ENCODE results near the gene SERPINB4.
A peak's percentile ranks its signal among the peaks of the same experiment; 100 is the strongest.

SERPINB4 gene

DNA sequence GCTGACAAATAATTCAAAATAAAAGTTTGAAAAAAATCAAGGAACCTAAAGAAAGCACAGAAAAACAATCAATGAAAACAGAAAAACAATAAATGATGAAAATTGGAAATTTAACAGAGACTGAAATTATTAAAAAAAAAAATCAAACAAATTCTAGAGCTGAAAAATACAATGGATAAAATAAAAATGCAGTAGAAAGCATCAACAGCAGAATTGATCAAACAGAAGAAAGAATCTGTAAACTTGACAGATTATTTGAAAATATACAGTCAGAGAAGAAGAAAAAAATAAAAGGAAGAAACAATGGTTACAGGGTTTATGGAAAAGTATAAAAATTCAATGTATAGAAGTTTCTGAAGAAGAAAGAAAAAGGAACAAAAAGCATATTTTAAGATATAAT lies 16.2 kb downstream of the SERPINB4 start:
- no peak for DNase-seq

DNA sequence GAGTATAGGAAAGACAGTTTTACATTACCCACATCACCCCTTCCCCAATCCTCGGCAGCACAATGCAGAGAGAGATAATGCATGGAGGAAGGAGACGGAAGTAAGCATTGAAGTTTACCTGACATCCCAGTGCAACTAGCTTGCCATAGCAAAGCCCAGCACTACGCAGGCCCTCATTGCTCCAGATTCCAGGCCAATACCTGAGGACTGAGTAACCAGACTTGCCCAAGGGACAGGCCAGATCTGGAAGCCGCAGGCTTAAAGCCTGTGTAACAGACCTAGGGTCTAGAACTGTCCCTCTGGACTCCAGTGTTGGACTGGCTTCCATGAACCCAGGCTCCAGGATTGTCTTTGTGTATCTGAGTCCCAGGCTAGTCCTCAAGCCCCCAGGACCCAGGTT lies 17.6 kb downstream of the SERPINB4 start:
- no peak for DNase-seq

DNA sequence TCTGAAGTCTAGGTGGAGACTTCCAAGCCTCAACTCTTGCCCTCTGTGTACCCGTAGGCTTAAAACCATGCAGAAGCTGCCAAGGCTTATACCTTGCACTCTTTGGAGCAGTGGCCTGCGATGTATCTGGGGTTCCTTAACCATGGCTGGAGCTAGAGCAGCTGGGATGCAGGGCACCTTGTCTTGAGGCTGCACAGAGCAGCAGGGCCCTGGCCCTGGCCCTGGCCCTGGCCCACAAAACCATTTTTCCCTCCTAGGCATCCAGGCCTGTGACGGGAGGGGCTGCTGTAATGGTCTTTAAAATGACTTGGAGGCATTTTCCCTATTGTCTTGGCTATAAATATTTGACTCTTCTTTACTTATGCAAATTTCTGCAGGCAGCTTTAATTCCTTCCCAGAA lies 19.2 kb downstream of the SERPINB4 start:
- DNase-seq, result no peak

DNA sequence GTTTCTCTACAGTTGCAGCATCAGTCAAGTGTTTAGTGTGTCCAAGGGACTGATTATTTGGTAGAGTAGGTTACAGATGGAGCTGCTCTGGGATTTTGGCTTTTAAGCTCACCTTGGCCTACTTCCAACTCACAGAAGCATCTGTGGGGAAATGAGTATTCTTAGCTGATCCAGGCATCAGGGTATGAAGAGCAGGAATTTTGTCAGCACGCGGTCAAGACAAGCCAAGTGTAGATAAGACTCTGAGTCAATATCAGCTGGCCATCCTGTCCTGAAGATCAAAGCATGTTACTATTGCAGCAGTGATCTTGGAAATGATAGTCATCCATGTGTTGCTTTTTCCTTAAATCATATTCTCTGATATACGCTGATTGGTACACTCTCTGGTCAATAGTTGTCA lies 24.4 kb downstream of the SERPINB4 start:
- DNase-seq, result no peak

DNA sequence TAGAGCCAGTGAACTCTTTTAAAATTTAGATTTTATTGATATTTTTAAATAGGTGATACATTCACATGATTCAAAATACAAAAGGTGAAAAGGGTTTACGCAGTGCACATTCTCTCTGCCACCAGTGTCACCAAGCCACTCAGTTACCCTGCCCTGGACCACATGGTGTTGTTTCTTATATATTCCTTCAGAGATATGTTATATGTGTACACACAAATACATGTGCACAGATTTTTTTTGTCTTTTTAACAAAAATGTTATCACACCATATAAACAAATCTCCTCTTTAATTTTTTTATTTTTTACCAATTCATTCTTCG lies 26.2 kb downstream of the SERPINB4 start:
- DNase-seq, result no peak

DNA sequence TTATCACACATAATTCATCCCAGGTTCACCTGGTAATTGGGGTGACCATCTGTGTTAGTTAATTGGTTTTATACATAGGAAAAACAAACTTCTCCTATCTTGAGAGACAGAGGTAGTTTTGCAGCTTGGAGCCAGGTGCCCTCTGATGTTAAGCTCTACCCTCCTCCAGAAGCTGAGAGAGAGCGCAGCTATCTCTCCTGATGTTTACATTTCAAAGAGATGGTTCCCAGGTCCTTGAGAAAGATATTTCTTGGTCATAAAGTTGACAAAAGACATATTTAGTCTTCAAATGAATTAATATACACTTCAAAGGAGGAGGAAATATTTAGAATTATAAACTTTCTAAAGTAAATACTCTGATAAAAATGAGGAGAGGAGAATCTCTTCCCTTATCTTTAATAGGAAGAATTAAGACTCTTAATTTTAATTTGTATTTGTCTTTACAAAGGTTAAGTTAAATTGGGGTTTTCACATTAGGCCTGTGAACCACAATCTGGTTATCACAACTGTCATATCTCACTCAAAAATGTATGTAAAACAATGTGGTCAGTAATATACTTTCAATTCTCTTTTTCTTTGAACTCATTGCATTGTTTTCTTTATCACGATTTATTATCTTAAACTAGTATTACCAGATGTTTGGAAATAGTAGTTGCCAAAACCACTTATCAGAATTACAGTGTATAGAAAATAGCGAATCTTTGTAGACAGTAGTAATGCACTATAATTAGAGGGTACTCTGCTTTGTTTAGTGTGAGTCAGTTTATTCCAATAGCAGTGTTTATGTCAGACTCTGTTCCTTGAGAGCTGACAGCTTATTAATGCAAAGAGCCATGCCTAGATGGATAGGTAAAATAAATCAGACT lies 26.8 kb downstream of the SERPINB4 start:
- DNase-seq, result no peak

DNA sequence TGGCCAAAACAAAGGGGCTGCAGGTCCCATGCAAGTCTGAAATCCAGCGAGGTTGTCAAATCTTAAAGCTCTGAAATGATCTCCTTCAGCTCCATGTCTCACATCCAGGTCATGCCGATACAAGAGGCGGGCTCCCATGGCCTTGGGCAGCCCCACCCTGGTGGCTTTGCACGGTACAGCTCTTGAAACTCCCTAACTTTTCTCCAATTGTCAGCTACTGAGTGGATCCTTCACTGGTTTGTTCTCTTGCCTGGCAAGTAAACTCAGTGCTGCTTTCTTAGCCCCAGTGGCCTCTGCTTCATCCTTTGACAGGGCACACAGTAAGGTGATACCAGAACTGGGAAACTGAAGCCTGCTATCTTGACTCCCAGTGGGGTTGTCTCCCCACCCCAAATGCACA lies 30.6 kb downstream of the SERPINB4 start:
- no peak for DNase-seq

DNA sequence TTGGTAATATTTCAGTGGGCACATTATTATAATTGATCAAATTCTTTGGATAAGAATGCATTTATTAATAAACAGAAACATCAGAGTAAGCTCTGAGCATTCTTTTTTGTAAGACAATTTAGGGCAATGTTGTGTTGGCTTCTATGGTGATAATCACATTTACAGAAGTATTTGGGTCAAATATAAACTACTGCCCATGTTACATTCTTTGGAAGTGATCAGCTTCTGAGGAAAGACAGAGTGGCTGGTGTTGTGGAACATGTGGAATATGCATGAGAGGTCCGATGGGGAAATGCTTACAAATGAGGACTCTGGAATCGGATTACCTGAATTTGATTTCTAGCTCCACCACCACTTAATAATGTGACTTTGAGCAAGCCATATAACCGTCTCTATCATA lies 37.5 kb downstream of the SERPINB4 start:
- no peak for DNase-seq

DNA sequence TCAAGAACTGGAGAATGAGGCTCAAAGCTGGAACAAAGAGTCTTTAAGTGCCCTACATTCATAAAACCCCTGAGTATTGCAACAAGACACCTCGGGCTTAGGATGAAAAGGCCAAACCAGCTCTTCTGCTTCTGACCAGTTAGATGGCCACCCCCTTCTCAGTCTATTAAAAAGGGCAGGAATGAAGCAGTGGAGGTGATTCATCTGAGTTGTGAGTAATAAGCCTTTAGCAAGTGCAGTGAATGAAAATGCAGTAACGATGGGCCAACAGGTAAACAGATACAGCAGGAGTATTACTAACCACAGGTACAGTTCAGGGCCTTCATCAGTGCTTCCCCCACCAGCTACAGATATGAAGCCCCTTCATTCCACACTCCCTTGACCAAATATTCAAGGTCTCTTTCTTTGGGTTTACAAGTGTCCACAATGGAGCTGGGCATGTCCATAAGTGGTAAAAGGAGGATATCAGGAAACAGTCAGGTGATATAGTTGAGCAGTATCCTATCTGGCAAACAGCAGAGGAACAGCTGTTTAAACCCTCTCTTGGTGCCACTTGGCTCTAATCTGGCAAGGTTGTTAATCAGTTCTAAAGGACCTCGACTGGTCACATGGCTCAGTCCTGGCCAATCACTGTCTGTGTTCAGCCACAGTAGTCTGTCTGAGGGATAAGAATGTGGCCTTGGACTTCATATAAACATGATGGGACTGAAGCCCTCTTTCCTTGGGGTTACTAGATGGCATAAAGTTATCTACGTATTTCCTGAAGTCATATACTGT lies 39.1 kb downstream of the SERPINB4 start:
- DNase-seq, result peak in 1 of 56 donors; percentile 41

DNA sequence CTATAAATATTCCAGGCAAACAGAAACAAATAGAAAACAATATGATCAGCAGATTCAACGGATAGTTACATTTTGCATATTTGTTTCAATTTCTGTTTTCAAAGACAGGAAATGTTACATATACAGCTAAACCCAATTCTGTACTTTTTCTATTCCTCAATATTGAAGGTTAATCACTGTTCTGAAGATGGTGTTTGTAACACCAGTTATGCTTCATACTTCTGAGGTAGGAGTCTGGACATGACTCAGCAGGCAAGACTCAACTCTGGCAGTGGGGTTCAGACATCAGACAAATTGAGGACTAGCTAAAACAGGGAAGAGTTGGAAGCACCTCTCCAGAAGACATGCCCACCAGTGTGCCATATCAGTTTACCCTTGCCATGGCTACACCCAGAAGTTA lies 40.3 kb downstream of the SERPINB4 start:
- DNase-seq, result no peak

DNA sequence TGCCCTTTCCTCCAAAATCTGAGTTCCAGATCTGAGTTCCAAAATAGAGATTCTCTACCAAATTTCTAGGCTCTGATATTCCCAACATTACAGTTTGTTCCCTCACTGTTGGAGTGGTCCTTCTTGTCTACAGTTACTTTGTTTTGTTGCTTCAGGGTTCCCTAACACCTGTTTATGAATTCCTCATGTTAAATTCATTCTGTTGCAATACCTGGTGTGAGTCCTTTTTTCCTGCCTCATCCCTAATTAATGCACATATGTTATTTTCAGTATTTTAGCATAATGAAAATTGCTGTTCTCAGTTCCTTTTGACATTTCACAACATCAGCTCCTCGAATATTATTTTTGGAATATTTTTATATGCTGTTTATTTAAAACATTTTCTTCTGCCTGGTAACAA lies 40.7 kb downstream of the SERPINB4 start:
- DNase-seq, result no peak

DNA sequence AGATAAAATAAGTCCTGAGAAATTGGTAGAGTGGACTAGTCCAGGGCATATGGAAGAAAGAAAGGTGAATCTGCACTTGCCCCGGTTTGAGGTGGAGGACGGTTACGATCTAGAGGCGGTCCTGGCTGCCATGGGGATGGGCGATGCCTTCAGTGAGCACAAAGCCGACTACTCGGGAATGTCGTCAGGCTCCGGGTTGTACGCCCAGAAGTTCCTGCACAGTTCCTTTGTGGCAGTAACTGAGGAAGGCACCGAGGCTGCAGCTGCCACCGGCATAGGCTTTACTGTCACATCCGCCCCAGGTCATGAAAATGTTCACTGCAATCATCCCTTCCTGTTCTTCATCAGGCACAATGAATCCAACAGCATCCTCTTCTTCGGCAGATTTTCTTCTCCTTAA lies 47.1 kb downstream of the SERPINB4 start:
- no peak for DNase-seq

DNA sequence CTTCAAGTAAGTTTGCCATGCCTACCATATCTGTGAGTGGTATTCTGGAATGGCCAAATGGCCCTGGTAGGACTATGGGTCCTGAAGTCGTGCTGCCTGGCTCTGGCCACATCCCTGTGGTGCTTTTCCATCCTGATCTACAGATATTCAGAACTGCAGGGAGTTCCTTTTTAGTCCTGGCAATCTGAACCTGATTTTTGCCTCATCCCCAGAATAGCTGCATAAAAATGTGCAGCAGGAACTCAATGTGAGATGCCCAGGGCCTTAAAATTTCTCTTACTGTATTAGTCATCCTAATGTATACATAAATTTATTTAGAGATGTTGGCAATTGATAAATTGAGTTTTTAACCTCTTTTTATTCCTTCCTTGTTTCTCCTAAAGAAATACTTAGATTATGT lies 51.6 kb downstream of the SERPINB4 start:
- no peak for DNase-seq

DNA sequence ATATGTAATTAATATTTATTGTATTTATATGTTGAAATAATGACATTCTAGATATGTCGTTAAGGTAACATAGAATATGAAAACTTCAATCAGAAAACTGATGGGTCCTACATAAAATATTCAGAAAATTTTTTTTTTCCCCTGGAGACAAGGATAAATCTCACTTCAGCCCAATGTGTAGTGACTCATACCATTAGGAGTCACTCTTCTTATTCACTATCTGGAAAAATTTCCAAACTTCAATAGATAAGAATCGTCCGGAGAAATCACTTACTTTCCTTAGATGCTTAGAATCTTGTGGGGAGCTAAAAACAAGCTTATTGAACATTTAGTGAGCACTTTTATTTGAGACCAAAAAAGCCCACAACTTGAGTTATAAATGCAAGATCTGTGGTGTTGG lies 52.3 kb downstream of the SERPINB4 start:
- DNase-seq, result no peak

DNA sequence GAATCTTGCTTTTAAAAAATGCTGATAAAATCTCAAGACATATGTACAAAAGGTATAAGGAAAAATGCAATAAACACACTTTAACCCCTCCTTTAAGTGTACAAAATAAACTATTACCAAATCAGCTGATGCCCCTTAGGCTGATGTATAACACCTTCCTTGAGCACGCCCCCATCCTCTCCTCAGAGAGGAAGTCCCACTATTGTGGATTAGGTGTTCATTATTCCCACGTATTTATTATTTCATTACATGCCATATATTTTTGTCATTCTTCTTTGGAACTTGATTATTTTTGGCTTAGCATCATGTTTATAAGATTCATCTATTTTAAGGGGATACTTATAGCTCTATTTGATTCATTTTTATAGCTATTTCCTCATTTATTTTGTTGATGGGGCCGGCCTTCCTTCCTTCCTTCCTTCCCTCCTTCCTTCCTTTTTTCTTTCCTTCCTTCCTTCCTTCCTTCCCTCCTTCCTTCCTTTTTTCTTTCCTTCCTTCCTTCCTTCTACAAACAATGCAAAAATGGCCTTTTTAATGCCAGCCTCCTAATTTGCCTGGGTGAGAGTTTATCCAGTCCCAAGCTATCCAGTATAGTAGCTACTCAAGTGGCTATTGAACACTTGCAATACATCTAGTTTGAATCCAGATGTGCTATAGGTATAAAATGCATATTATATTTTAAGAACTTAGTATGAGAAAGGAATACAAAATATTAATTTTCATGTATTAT lies 52.9 kb downstream of the SERPINB4 start:
- no peak for DNase-seq

DNA sequence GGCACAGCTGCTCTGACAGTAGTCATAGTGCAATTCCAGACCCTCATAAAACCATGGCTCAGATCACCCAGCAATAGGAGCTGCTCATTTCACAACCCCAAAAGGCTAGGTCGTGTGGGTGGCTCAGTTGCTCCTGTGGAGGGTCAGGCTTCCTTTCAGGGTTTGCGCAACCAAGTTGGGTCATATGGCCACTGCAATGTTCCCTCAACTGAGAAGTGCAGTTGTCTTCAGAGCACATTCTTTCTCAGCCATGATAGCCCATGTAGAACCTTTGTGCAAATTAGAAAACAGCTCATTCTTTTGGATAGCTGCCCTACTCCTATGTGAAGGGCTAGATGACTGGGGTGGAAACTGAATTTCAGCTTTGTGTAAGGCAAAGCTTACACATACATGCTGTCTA lies 53.7 kb downstream of the SERPINB4 start:
- no peak for DNase-seq

DNA sequence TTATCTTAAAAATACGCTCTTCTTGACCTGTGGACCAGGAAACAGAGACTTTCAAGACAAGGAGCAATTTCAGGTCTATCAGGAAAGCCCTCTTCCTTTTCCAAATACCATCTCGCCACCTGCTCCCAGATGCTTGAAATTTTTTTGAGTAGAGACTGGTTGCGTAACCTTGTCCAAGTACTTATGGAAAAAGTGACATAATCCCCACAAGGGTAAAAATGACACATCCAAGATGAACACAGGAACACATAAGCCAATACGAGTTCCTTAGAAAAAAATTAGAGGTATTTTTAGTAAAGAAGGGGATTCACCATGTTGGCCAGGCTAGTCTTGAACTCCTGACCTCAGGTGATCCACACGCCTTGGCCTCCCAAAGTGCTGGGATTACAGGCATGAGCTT lies 55.1 kb downstream of the SERPINB4 start:
- DNase-seq, result no peak
